ENCODE results near the gene PAPPA.

Gene PAPPA

DNA sequence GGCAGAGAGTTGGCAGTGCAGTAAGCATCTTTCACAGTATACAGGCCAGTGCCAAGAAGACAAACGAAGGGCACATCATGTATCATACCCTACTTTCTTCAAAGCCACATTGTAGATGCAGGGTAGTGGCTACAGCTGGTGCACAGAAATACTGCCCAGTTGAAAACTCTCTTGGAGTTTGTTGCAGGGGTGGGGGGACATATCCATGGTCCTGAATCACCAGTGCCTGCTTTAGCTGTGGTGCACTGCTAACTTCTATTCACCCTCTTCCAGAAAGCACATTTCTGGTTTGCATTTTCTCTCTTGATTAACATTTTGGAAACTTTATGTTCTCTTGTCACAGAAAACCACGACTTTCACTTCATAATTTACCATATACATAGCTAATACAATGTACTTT lies 196.6 kb downstream of the PAPPA start:
- Histone ChIP-seq H3K4me3 (ENCODE audit: low read depth in 1 of 2, low read length in 1 of 2) (no peak overlapping the region), H3K4me1 (ENCODE audit: control insufficient read depth in 1 of 2, insufficient read depth in 1 of 2, low read depth in 1 of 2, low read length in 1 of 2) (no peaks in the 10 kb centered on the region), H3K9me3 (no peaks in the 10 kb centered on the region), H3K27ac (no peak overlapping the region), H3K36me3 (no peaks in the 10 kb centered on the region), H3K27me3 (no peaks in the 10 kb centered on the region)
- TF ChIP-seq, protein P1, sequence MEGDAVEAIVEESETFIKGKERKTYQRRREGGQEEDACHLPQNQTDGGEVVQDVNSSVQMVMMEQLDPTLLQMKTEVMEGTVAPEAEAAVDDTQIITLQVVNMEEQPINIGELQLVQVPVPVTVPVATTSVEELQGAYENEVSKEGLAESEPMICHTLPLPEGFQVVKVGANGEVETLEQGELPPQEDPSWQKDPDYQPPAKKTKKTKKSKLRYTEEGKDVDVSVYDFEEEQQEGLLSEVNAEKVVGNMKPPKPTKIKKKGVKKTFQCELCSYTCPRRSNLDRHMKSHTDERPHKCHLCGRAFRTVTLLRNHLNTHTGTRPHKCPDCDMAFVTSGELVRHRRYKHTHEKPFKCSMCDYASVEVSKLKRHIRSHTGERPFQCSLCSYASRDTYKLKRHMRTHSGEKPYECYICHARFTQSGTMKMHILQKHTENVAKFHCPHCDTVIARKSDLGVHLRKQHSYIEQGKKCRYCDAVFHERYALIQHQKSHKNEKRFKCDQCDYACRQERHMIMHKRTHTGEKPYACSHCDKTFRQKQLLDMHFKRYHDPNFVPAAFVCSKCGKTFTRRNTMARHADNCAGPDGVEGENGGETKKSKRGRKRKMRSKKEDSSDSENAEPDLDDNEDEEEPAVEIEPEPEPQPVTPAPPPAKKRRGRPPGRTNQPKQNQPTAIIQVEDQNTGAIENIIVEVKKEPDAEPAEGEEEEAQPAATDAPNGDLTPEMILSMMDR (IDR thresholded peaks at IDR 0.05) = no peak

DNA sequence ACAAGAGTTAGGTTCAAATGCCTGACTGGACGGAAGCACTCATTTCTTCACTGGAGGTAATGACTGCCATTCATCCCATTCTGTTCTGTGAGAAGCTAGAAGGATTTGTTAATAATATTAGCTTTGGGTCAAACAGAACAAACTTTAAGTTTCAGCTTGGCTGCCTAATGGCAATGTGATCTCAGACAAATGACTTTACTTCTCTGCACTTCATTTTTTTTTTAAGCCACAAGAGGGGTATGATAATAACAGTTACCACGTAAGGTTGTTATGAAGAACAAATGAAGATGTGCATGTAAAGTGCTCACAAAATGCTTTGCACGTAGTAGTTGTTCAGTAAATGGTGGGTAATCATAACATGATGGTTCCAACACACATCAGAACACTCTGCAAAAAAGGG lies 199.4 kb downstream of the PAPPA start:
- Histone ChIP-seq H3K9me3 (no peaks in the 10 kb centered on the region), H3K27ac (no peak overlapping the region), H3K27me3 (no peaks in the 10 kb centered on the region), H3K4me1 (ENCODE audit: control insufficient read depth in 1 of 2, insufficient read depth in 1 of 2, low read depth in 1 of 2, low read length in 1 of 2) (no peaks in the 10 kb centered on the region), H3K4me3 (ENCODE audit: low read depth in 1 of 2, low read length in 1 of 2) (no peak overlapping the region), H3K36me3 (no peaks in the 10 kb centered on the region)
- TF ChIP-seq, protein P1 (IDR thresholded peaks at IDR 0.05) = no peak

DNA sequence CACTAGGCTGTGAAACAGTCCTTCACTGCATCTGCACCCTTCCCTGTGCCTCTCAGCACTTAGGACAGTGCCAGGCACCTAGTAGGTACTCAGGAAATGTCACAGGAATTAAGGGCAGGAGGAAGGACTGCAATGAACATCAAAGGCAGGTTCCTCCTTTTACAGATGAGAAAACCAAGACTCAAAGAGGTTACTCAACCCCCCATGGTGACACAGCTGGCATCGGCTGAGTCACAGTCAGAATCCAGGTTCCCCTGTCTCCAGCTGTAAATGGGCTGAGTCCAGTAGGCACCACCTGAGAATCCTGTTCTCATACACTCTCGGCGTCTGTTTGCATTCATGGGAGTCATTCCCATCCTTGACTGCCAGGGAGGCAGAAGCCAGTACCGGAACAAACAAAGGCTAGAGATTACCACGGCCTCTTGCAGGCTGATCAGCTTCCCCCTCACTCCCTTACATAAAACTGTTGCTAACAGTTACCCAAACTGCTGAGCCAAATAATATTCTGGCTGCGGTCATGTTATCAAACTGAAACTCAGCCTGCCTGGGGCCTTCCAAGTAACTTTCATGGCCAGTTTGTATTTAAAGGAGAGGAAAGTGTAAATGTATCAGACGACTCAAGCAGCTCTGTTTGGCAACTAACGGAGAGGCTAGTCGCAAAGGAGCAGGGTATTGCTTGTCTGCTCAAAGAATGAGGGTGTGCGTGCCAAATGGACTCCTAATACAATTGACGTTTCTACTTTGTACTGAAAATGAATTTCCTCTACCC lies 201.7 kb downstream of the PAPPA start:
- no peaks in the 10 kb centered on the region for H3K27me3 ChIP-seq
- no peaks in the 10 kb centered on the region for H3K9me3 ChIP-seq
- H3K36me3 ChIP-seq = no peaks in the 10 kb centered on the region
- H3K4me1 ChIP-seq (ENCODE audit: control insufficient read depth in 1 of 2, insufficient read depth in 1 of 2, low read depth in 1 of 2, low read length in 1 of 2) = no peaks in the 10 kb centered on the region
- H3K4me3 ChIP-seq (ENCODE audit: low read depth in 1 of 2, low read length in 1 of 2) = no peak overlapping the region
- H3K27ac ChIP-seq = no peak overlapping the region
- TF ChIP-seq, protein P1 (IDR thresholded peaks at IDR 0.05) = no peak

DNA sequence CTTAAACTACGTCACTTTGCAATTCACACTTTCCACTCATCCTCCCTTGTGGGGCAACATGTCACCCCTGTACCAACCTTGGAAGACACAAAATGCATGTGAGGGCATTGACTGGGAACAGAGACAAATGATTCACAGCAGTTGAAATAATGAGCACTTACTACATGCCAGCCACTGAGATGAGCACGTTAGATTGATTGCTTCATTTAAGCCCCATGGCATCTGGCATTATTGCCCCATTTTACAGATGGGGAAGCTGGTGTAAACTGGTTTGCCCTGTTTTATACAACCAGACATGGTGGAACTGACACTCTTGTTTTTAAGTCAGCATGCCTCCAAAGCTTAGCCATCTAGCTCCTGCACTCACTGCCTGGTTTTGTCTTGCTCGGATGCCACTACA lies 204.7 kb downstream of the PAPPA start:
- Histone ChIP-seq H3K9me3 (no peaks in the 10 kb centered on the region), H3K36me3 (no peaks in the 10 kb centered on the region), H3K4me3 (ENCODE audit: low read depth in 1 of 2, low read length in 1 of 2) (no peak overlapping the region), H3K27me3 (no peaks in the 10 kb centered on the region), H3K4me1 (ENCODE audit: control insufficient read depth in 1 of 2, insufficient read depth in 1 of 2, low read depth in 1 of 2, low read length in 1 of 2) (no peaks in the 10 kb centered on the region), H3K27ac (no peak overlapping the region)
- TF ChIP-seq, protein P1 (IDR thresholded peaks at IDR 0.05) = no peak

DNA sequence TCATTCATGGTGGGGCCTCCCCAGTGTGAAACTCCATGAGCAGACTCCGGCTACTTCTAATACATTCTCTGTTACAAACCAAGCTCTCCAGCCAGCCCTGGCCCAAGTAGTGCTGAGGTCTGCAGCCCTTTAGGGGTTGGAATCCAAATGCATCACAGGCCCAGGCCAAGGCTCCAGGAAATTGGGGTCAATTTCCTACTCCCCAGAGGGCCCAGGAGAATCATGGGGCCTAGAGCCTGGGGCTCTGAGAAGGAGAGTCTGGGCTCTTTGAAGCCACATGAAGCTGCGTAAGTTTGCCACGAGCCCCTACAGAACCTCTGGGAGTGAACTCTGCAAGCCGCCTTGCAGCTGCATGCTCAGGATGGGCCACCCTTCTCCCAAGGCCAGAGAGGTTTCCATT lies 206.4 kb downstream of the PAPPA start:
- Histone ChIP-seq H3K27ac (no peak overlapping the region), H3K9me3 (no peaks in the 10 kb centered on the region), H3K4me3 (ENCODE audit: low read depth in 1 of 2, low read length in 1 of 2) (no peak overlapping the region), H3K36me3 (no peaks in the 10 kb centered on the region), H3K4me1 (ENCODE audit: control insufficient read depth in 1 of 2, insufficient read depth in 1 of 2, low read depth in 1 of 2, low read length in 1 of 2) (no peaks in the 10 kb centered on the region), H3K27me3 (no peaks in the 10 kb centered on the region)
- TF ChIP-seq, protein P1 (IDR thresholded peaks at IDR 0.05) = no peak

Measured in neutrophil (primary cell).